HG03097 (cell line): ENCODE results near the gene SLC35D1.

ENCODE experiments used
- ATAC-seq: cut with Tn5 transposase; IDR thresholded peaks from one replicate; pipeline ENCODE4 v1.9.1; 2021; ENCODE audit not compliant: unreplicated experiment, low FRiP score

SLC35D1 gene

DNA sequence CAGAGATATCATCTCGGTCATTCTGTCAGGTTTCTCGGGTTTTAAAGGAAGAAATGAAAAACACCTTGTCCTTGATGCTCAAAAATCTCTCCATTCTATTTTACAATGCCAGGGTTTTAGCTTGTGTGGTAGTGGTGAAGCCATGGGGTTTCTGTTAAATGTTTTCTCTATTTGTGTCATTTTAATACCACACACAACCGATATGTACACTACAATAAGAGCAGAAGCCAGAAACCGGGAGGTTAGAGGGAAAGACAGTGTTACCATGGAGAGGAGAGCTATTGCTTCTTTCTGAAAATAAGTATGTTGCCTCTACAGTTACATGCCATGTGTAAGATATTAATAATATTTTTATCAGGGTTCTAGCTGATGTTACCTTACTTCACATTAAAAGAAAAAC, 2.8 kb downstream of the SLC35D1 start:
- no peak for ATAC-seq

GRCh38 chr1:67044631-67045270, 9.2 kb downstream of the SLC35D1 start:
- ATAC-seq, result no peak

DNA sequence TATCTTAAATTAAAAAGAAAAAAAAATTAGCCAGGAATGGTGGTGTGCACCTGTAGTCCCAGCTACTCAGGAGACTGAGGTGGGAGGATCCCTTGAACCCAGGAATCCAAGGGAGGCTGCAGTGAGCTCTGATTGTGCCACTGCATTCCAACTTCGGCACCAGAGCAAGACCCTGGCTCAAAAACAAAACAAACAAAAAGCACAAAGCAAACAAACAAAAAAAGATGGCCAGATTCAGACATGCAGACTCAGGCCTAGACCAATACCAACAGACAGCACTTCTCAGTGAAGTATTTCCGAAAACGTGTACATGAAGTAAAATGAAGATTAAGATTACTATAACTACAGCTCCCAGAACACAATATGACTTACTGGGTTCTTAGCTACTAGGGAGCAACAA, 10.6 kb downstream of the SLC35D1 start:
- ATAC-seq, result no peak

GRCh38 chr1:67041841-67042503, 12.0 kb downstream of the SLC35D1 start:
- no peak for ATAC-seq

DNA sequence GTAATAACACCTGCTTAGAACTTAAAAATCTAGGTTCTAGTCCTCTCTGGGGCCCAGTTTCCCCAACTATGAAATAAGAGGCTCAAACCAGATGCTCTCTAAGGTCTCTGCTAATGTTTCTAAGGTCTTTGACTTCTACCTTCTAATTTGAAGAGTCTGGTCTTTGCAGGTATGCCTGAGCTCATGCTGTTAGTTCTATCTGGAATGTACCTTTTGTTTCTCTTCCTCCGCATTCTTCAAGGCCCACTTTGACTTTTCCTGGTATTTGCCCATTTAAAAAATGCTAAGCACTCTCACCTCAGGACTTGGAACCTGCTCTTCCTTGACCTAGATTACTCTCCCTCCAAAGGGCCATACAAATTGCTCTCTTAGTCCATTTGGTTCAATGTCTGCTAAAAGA, 13.5 kb downstream of the SLC35D1 start:
- ATAC-seq, result no peak

DNA sequence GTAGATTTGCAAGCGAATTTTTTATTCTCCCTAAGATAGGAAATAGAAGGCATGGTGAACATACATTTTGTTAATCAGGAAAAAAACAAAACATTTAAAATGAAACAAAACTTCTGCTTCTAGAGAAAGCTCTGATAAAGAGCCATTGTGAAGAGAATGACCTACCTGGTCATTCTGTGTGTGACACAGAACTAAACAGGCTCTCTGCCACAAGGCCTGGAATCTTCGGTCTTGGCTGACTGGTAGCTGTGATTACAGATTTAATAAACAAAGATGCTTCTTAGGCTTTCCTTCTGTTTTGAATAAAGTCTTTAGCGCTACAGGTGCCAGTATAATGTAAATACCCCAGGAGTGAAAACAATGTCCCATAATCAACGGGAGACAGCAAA, 22.1 kb downstream of the SLC35D1 start:
- no peak for ATAC-seq

DNA sequence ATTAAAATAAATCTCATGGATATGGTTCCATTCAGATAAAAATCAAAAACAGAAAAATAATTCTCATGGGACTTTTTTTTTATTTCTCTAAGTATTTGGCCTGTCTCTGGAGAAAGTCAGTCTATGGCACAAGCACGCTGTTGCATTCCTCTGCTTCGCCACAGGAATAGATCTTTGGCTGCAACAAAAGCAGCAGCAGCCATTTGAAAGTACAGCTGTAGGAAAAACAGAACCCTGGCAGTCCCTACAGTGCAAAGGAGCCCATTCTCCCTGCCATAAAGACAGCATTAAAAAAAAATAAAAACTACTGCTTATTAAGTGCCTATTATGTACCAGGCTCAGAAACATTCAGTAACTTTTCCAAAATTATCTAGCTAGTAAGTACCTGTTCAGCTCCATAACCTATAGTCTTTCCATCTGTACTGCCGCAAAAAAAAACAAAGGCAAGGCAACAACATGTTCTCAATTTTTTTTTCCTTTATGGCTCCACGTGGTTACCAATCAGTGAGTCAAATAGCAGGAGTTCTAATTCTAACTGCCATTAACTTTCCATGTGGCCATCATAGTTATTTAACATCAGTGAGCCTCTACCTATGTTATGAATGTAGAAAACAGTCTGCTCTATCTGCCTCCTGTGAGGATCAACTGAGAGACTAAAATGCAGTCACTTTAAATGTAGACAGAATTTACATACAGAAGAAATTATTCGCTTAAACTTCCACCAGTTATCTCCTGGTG, 22.7 kb downstream of the SLC35D1 start:
- ATAC-seq, result no peak

DNA sequence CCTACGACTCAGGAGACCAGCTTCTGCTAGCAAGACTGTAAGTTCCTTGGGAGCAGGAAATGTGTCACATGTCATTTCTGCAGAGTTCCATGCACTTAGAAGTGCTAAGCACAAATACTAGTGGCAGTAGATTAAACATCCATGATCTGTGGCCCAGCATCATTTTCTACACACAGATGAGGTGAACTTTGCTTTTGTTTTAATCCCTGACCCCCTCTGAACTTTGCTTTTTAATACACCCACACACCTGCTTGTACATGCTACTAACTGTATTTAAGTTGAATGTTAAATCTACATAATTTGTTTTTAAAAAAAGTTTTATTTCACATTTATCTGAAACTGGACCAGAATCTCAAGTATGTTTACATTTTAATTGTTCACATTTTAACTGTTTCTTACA, 24.5 kb downstream of the SLC35D1 start:
- ATAC-seq, result no peak

GRCh38 chr1:67020765-67021164, 33.2 kb downstream of the SLC35D1 start:
- no peak for ATAC-seq

- ATAC-seq, result no peak
Measured at GRCh38 chr1:67020304-67020703, 33.6 kb downstream of the SLC35D1 start.

DNA sequence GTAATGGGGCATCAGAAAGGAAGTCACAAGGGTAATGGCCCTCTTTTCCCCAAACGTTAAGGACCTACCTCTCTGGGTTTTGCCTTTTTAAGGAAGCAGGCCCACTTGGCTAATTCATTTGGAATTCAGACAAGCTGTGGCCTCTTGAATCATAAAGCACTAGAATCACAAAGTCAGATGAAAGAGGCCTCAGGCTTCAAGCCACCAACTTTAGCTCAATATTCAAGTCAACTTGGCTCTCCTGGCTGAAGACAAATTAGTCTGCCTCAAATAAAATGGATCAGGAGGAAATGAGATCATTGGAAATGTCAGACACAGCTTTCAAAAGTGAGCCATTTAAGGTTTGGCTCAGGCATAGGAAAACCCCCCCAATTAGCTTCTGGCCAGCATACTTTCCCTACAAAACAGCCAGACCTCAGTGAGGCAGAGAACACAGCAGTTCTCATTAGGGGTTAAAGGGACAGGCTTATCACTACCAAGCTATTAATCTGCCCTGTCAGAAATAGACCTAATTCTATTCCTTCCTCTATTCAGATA, 34.3 kb downstream of the SLC35D1 start:
- ATAC-seq, result no peak

- ATAC-seq, result no peak
Measured at GRCh38 chr1:67019121-67019520, 34.8 kb downstream of the SLC35D1 start.

GRCh38 chr1:67018574-67018973, 35.4 kb downstream of the SLC35D1 start:
- no peak for ATAC-seq

DNA sequence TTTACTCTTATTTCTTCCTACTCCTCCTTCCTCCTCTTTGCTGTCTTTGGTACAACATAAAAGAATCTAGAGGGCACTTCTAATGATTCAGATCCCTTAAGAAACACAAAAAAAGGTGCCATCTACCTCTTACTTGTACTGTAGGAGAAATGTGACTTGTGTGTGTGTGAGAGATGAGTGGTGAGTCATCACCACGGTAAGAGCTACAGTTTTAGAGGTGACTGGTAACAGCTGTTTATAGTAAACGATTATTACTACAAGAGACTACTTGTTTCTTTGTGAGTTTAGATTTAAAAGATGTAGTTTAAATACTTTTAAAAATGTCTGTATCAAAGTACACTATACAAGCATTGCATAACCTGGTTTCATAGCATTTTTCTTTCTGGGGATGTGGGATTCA, 40.4 kb downstream of the SLC35D1 start:
- ATAC-seq, result no peak

GRCh38 chr1:67009792-67010191, 44.2 kb downstream of the SLC35D1 start:
- no peak for ATAC-seq

GRCh38 chr1:67005068-67005467, 48.9 kb downstream of the SLC35D1 start:
- ATAC-seq, result no peak

- ATAC-seq, result no peak
Measured at GRCh38 chr1:67004176-67004575, 49.8 kb downstream of the SLC35D1 start.

DNA sequence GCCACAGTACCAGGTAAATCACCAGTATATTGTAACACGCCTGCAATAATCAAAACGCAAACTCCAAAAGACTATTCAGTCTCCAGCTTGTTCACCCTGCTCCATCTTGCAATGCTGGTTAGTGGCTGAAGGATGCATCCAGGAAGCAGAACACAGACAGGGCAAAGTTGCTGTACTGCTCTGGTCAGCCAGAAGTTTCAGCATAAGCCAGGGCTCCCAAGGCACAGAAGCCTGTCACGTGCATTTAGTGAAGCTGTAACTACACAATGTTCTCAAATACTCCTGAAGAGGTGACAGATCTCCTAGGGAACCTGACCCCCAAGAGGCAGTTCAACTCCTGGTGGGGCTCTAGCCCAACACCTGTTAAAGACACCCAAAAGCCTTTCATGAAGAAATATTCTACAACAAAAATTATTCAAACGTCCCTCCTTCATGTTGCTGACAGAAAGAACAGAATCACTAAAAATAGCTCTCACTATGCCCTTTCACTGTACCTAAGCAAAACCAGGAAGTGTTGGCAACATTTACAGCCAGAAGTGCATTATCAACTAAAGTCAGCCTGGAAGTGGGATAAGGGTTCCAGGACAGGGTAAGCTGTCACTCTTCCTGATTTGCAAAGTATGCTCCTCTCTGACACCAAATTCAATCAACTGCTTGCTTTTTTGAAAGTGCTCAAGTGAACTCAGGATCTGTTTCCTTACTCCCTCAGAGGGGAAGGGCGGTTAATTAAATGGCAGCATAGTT, 52.1 kb downstream of the SLC35D1 start:
- no peak for ATAC-seq

GRCh38 chr1:66999640-67000400, 54.1 kb downstream of the SLC35D1 start:
- no peak for ATAC-seq

- ATAC-seq, result no peak
Measured at GRCh38 chr1:66998972-66999371, 55.0 kb downstream of the SLC35D1 start.
